ENCODE measurements around the gene WDR5B. TPM values are rescaled to one million over a fixed set of nuclear protein-coding genes. Genes with fewer than 3 reads are reported as not detected.

Gene WDR5B
- 1 to 10 TPM; 2.7 to 8.3 (median 4.1) TPM for total RNA-seq

- peak within 1 kb of the TSS; percentile 77 to 92 (median 88) for H3K27ac ChIP-seq
- peak; percentile 95 to 99 (median 98) for DNase-seq
- H3K4me3 ChIP-seq, result peak within 1 kb of the TSS; percentile 46 to 84 (median 68)
- H3K27me3 ChIP-seq, result no peaks in the 10 kb centered on the region
- TF ChIP-seq POLR2A (IDR thresholded peaks at IDR 0.05), result peak; percentile 74 to 88
- TF ChIP-seq, protein P1, sequence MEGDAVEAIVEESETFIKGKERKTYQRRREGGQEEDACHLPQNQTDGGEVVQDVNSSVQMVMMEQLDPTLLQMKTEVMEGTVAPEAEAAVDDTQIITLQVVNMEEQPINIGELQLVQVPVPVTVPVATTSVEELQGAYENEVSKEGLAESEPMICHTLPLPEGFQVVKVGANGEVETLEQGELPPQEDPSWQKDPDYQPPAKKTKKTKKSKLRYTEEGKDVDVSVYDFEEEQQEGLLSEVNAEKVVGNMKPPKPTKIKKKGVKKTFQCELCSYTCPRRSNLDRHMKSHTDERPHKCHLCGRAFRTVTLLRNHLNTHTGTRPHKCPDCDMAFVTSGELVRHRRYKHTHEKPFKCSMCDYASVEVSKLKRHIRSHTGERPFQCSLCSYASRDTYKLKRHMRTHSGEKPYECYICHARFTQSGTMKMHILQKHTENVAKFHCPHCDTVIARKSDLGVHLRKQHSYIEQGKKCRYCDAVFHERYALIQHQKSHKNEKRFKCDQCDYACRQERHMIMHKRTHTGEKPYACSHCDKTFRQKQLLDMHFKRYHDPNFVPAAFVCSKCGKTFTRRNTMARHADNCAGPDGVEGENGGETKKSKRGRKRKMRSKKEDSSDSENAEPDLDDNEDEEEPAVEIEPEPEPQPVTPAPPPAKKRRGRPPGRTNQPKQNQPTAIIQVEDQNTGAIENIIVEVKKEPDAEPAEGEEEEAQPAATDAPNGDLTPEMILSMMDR (IDR thresholded peaks at IDR 0.05), result peak in 3 of 6 experiments; percentile 5 to 25 (median 22)
- H3K4me1 ChIP-seq, result peaks cover 0 to 26% (median 8%) of the 10 kb centered on the region in 4 donors
- H3K9me3 ChIP-seq, result no peaks in the 10 kb centered on the region
- H3K36me3 ChIP-seq, result peaks cover 0 to 7% (median 0%) of the 10 kb centered on the region in 3 donors
Observed at GRCh38 chr3:122415762-122416654, at the start of gene WDR5B. TSS of gene WDR5B (minus strand) at chr3:122416062. CDS start at chr3:122415528, 534 bp downstream.

- Histone ChIP-seq H3K27me3 (no peaks in the 10 kb centered on the region), H3K4me3 (no peak overlapping the region), H3K27ac (no peak overlapping the region), H3K36me3 (peaks cover 0 to 35% (median 0%) of the 10 kb centered on the region in 3 donors), H3K4me1 (no peaks in the 10 kb centered on the region), H3K9me3 (no peaks in the 10 kb centered on the region)
- no peak for DNase-seq
- TF ChIP-seq POLR2A (IDR thresholded peaks at IDR 0.05), result no peak
- TF ChIP-seq, protein P1 (IDR thresholded peaks at IDR 0.05), result no peak
Observed at GRCh38 chr3:122464659-122465058, 48.8 kb upstream of the WDR5B start.

DNA sequence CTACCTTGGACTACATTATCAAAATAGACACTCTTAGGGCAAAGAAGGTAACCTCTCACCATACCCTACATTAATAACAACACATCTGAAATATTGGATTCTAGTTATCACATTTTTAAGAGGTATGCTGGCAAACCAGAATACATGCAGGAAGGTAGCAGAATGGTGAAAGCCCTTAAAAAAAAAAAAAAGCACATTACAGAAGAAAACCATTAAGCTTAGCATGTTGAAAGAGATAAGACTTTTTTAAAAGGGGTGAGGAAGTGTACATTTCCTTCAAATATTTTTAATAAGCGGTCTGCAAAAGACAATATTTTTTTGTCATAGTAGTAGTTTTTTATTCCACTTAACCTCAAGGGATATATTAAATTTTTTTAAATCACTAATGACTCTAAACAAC is 46.5 kb upstream of the WDR5B start:
- Histone ChIP-seq H3K27ac (no peak overlapping the region), H3K36me3 (peaks cover 0 to 54% (median 0%) of the 10 kb centered on the region in 3 donors), H3K27me3 (no peaks in the 10 kb centered on the region), H3K4me3 (no peak overlapping the region), H3K9me3 (no peaks in the 10 kb centered on the region), H3K4me1 (no peaks in the 10 kb centered on the region)
- DNase-seq, result no peak
- TF ChIP-seq, protein P1 (IDR thresholded peaks at IDR 0.05), result no peak
- no peak for TF ChIP-seq POLR2A (IDR thresholded peaks at IDR 0.05)

DNA sequence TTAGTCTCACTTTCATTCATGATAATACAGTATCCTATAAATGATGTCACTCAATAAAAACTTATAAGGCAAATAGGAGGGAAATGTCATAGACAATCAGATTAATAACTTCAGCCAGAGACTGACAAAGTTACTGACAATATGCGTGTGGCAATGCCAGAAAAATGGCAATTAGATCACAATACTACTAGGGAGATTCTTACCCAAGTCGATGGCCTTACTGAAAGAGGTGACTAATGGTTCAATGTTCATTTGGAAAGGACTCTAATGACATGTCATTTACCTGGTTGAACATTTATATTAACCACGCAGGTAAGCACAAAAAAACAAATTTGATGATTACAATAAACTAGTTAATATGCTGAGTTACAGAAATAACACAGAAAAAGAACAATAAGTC is 45.9 kb upstream of the WDR5B start:
- no peaks in the 10 kb centered on the region for H3K4me1 ChIP-seq
- no peaks in the 10 kb centered on the region for H3K9me3 ChIP-seq
- H3K27ac ChIP-seq, result peak overlapping the region in 3 of 4 donors; percentile 14 to 42 (median 19)
- H3K36me3 ChIP-seq, result peaks cover 0 to 58% (median 0%) of the 10 kb centered on the region in 3 donors
- no peak for DNase-seq
- H3K4me3 ChIP-seq, result no peak overlapping the region
- no peaks in the 10 kb centered on the region for H3K27me3 ChIP-seq
- TF ChIP-seq, protein P1 (IDR thresholded peaks at IDR 0.05), result no peak
- no peak for TF ChIP-seq POLR2A (IDR thresholded peaks at IDR 0.05)

GRCh38 chr3:122458992-122459391 is 43.1 kb upstream of the WDR5B start:
- Histone ChIP-seq H3K36me3 (peaks cover 0 to 66% (median 0%) of the 10 kb centered on the region in 3 donors), H3K9me3 (no peaks in the 10 kb centered on the region)
- TF ChIP-seq POLR2A (IDR thresholded peaks at IDR 0.05), result no peak
- TF ChIP-seq, protein P1 (IDR thresholded peaks at IDR 0.05), result peak in 4 of 6 experiments; percentile 19 to 44 (median 40)

More at GRCh38 chr3:122458992-122459391, 43.1 kb upstream of the WDR5B start:
- no peaks in the 10 kb centered on the region for H3K27me3 ChIP-seq
- DNase-seq, result no peak
- H3K27ac ChIP-seq, result no peak overlapping the region
- H3K4me1 ChIP-seq, result no peaks in the 10 kb centered on the region
- no peak overlapping the region for H3K4me3 ChIP-seq

All from Peyer's patch (tissue), 4 donors.